ENCODE data around the gene KCTD20.
"Not testable (repeated sequence)": the region's sequence is repeated elsewhere in the genome, so short reads cannot be mapped to it uniquely, and the experiment has no call there.

Gene KCTD20

GRCh38 chr6:36445621-36446020 lies 2.8 kb downstream of the KCTD20 start:
- no peak for DNase-seq

DNA sequence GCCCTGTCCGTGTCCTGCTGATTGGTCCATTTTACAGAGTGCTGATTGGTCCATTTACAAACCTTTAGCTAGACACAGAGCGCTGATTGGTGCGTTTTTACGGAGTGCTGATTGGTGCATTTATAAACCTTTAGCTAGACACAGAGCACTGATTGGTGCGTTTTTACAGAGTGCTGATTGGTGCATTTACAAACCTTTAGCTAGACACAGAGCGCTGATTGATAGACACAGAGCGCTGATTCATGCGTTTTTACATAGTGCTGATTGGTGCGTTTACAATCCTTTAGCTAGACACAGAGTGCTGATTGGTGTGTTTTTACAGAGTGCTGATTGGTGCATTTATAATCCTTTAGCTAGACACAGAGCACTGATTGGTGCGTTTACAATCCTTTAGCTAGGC lies 6.4 kb downstream of the KCTD20 start:
- not testable (repeated sequence) for DNase-seq

- DNase-seq: not testable (repeated sequence)
Measured at GRCh38 chr6:36452897-36453296, 10.1 kb downstream of the KCTD20 start.

DNA sequence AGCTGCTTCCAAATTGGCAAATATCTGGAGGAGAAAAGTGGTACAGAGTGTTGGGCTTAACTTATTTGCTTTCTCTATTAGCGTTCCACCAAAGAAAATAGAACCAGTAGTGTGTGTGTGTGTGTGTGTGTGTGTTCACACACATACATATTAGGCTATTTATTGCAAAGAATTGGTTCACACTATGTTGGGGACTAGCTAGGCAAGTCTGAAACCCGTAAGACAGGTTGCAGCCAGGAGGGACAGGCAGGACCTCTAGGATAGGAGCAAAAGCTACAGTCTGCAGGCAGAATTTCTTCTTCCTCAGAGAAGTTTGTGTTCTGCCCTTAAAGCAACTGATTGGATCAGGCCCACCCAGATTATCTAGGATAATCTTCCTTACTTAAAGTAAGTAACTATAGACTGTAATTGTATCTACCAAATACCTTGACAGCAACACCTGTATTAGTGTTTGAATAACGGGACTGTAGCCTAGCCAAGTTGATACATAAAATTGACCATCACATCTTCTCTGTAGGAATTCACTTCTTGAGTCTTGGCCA lies 12.8 kb downstream of the KCTD20 start:
- no peak for DNase-seq

DNA sequence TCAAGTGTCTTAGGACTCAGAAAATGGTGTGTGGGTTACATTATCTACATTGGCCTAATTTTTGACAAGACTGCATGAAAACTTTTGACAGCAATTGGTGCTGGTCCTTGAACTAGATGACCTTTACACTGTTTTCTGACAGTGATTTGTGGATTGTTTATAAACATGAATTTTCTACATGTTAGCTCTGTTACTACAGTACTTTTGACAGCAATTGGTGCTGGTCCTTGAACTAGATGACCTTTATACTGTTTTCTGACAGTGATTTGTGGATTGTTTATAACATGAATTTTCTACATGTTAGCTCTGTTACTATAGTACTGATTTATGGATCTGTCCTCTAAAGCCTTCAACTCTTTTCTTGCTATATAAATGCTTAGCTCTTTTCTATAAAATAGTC lies 16.7 kb downstream of the KCTD20 start:
- no peak for DNase-seq

DNA sequence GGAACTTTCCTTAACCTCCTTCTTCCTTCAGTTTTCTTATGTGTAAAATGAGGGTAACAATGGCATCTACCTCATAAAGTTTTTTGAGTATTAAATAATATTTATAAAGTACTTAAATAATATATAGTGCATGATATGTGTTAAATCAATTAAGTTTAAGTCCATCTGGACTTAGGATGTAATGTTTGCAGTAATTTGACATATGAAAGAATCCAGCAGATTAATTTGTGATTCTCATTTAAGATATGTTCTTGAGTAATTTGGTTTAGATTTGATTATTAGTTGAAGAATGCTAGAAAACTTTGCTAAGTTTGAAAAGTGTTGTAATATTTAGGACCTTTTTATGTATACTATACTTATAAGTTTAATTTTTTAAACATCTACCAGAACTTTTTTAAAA lies 18.1 kb downstream of the KCTD20 start:
- DNase-seq: no peak

DNA sequence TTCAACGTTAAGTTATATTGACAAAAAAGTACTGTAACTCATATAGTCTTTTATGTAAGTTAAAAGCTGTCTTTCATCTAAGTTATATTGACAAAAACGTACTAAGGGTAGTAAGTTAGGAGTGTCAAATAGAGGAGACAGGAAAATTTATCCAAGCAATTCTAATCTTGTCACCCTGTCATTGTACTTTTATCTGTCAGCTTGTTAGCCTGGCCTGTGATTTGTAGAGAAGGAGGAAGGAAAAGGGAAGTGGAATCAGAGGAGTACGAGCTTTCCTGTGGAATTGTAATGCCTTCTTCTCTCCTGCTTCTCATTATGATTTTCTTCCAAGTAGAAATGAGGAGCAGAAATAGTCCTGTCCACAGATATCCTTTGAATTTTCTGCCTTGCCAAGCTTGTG lies 18.8 kb downstream of the KCTD20 start:
- DNase-seq: no peak

- DNase-seq: no peak
Measured at GRCh38 chr6:36463676-36464075, 20.9 kb downstream of the KCTD20 start.

DNA sequence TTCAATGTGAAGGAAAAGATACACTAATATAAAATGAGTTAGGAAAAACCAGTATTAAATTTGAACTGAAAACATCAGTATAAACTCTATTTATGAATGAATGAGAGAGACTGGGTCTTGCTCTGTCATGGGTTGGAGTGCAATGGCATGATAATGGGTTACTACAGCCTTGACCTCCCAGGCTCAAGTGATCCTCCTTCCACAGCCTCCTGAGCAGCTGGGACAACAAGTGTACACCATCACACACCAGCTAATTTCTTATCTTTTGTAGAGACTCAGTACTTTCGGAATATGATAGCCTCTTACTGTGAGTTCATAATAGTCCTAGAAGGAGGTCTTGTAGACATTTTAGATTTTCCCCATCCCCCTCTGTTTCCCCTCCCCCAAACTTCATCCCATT lies 21.4 kb downstream of the KCTD20 start:
- DNase-seq: no peak

- DNase-seq: no peak
Measured at GRCh38 chr6:36467625-36468024, 24.8 kb downstream of the KCTD20 start.

DNA sequence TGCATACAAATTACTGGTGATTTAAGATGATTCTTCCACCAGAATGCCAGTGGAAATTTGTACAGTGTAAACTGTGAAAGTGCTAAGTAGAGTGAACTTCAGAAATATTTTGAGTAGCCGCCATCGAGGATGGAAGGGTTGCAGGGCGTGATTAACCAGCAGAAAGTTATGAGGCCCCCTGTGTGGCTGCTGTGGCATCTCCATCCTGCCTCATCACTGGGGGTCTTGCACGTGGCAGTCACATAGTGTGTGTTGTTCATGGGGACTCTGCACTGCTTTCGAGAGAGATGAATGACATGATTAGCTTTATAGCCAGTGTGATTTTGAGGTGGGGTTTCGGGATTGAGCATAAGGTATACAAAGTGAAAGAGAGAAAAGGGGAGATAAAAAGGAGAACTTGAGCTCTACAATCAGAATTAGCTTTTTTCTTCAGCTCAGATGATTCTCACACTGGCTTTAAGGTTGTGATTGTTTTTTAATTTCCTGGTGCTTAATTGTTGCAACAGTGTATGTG lies 26.4 kb downstream of the KCTD20 start:
- DNase-seq: no peak

DNA sequence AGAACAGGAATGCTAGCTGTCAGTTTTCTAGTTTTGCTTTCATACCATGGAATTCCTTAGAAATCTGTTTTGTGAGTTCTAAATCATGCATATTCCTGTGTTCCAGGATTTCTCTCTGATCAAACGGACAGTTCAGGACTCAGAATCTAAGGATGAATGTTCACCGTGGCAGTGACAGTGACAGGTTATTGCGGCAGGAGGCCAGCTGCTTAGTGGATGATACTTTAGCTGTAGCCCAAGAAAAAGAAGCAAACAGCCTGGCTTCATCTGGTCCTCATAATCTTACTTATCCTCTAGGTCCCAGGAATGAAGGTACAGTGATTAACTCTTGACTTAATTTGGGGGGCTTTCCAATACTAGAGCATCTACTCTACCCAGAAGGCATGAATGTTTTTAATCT lies 27.1 kb downstream of the KCTD20 start:
- no peak for DNase-seq

DNA sequence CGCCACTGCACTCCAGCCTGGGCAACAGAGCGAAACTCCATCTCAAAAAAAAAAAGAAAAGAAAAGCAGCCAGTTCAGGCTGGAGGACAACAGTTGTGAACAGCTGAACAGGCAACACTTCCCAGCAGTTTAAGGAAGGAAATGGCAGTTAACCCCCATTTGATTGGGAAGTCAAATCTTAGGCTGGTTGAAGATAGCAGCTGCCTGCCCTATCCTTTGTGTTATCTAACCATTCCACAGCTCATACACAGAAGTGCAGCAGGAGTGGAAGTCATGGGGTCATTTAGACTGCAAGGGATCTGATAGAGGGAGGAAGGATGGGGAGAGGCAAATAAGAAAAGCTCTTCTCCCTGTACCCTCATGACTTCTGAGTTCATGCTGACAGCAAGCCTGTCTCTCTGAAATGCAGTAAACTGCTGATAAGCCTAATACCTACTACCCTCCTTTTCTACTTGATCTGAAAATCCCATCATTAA lies 35.3 kb downstream of the KCTD20 start:
- no peak for DNase-seq

- no peak for DNase-seq
Measured at GRCh38 chr6:36479256-36479655, 36.5 kb downstream of the KCTD20 start.

GRCh38 chr6:36483326-36483725 lies 40.5 kb downstream of the KCTD20 start:
- DNase-seq: not testable (repeated sequence)

GRCh38 chr6:36484736-36485135 lies 41.9 kb downstream of the KCTD20 start:
- no peak for DNase-seq

DNA sequence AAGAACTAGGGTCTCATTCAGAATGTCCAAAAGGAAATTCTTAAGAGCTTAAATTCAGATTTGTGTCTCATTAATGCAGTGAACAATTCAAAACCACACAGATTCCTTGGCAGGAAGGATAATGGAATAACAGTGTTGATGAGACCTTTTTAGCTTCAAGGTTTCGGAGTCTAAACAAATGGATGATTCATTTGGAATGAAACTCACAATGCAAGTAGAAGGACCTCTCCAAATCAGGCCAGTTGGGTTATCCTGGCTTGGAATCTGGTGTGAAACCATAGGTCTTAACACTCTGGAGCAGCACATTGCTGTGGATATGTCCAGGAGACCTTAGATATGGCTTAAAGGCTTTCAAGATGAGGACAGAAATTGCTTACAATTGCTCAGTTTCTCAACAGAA lies 44.9 kb downstream of the KCTD20 start:
- no peak for DNase-seq

- DNase-seq: no peak
Measured at GRCh38 chr6:36488221-36488620, 45.4 kb downstream of the KCTD20 start.

- DNase-seq: no peak
Measured at GRCh38 chr6:36489426-36489825, 46.6 kb downstream of the KCTD20 start.

DNA sequence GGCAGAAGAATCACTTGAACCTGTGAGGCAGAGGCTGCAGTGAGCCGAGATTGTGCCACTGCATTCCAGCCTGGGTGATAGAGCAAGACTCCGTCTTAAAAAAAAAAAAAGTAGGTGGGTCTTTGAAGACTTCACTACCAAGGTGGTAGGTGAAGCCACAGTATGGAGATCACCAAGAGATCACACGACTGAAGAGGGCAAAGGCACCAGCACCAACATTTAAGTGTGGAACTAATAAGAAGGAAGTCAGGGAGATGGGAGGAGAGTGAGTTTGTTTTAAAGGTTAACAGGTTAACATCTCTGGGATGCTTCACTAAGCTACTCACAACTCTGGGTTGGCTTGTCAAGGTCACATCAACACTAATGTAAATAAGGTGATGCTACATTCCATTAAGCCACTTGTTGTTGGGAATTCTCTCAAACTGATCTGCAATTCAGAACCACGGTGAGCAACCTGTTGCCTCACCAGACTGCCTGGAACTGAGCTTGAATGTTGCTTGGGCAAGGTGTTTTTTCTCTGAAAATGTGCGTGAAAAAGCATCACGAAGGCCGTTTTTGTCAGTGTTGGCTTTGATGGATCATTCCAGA lies 48.7 kb downstream of the KCTD20 start:
- no peak for DNase-seq

GRCh38 chr6:36492092-36492491 lies 49.3 kb downstream of the KCTD20 start:
- no peak for DNase-seq

DNA sequence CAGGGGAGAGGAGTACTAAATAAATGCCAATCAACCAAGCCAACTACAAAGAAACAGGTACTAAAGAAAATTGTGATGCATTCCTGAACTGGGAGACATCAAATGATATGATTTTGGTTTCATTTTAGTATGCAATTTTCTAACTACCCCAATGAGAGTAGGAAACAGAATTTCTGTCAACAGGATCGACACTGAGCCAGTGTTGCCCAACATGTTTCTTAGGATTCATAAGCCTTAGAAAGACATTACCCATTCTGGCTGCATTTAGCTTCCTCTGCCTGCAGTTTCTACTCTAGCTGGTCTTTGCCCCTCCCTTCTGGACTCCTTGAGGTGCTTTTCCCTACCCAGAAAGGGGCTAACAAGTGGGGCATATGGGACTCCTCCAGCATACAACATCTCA lies 49.8 kb downstream of the KCTD20 start:
- DNase-seq: no peak

DNA sequence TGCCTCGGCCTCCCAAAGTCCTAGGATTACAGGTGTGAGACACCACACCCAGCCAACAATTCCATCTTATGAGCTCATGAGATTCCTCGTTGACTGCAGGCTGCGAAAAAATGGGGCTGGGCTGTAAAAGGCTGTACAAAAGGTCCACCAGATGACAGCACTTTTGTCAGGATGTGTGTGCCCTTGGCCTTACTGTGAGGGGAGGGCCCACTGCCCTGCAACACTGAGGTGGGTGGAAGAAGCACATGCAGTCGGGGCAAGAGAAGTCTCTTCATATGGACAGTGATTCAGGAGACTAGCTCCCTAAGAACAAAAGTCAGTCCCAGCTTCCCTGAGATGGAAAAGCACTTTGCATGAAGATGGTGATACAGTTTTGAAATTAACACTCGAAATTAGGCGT lies 50.5 kb downstream of the KCTD20 start:
- DNase-seq: no peak

GRCh38 chr6:36493859-36494258 lies 51.1 kb downstream of the KCTD20 start:
- no peak for DNase-seq

- no peak for DNase-seq
Measured at GRCh38 chr6:36495086-36495485, 52.3 kb downstream of the KCTD20 start.

Measured in NCI-H510A treated with DMSO at 0.1 percent for 48 hours (cell line).